ENCODE results near the gene MSTN.
"Not testable (repeated sequence)": the region's sequence is repeated elsewhere in the genome, so short reads cannot be mapped to it uniquely, and the experiment has no call there.

The MSTN gene

GRCh38 chr2:190062053-190062452 is 476 bp downstream of the MSTN start:
- DNase-seq: no peak

GRCh38 chr2:190060626-190061025 is 1.9 kb downstream of the MSTN start:
- no peak for DNase-seq

DNA sequence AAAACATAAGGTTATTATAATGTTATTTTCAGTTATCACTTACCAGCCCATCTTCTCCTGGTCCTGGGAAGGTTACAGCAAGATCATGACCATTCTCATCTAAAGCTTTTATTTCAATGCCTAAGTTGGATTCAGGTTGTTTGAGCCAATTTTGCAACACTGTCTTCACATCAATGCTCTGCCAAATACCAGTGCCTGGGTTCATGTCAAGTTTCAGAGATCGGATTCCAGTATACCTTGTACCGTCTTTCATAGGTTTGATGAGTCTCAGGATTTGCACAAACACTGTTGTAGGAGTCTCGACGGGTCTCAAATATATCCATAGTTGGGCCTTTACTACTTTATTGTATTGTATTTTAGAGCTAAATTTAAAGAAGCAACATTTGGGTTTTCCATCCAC is 2.5 kb downstream of the MSTN start:
- DNase-seq: no peak

GRCh38 chr2:190053426-190053825 is 9.1 kb downstream of the MSTN start:
- no peak for DNase-seq

GRCh38 chr2:190052307-190052706 is 10.2 kb downstream of the MSTN start:
- DNase-seq: no peak

DNA sequence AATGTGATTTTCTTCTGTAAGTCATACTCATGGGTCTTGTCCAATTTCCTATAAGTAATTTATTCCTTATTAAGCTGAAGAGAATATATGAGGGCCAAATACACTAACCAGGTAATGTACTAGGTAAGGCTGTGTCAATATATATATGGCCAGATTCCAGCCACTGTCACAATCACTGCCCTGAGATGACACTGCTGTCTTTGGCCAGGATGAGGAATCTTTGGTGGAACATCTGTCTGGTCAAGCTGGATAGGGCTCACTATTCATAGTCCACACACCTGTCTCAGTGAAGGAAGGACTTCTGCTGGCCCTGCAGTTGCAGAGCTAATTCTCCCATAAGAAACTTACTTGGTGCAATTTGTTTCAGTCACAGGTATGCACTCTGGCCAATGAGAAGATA is 11.3 kb downstream of the MSTN start:
- no peak for DNase-seq

- peak in 1 of 2 experiments; percentile 7 for DNase-seq
These were observed 12.5 kb downstream of the MSTN start for GRCh38 chr2:190050001-190050400.

GRCh38 chr2:190044866-190045265 is 17.7 kb downstream of the MSTN start:
- DNase-seq: no peak

GRCh38 chr2:190043441-190043840 is 19.1 kb downstream of the MSTN start:
- DNase-seq: no peak

- no peak for DNase-seq
These were observed 26.5 kb downstream of the MSTN start for GRCh38 chr2:190036071-190036470.

- DNase-seq: not testable (repeated sequence)
These were observed 28.1 kb downstream of the MSTN start for GRCh38 chr2:190034417-190034816.

DNA sequence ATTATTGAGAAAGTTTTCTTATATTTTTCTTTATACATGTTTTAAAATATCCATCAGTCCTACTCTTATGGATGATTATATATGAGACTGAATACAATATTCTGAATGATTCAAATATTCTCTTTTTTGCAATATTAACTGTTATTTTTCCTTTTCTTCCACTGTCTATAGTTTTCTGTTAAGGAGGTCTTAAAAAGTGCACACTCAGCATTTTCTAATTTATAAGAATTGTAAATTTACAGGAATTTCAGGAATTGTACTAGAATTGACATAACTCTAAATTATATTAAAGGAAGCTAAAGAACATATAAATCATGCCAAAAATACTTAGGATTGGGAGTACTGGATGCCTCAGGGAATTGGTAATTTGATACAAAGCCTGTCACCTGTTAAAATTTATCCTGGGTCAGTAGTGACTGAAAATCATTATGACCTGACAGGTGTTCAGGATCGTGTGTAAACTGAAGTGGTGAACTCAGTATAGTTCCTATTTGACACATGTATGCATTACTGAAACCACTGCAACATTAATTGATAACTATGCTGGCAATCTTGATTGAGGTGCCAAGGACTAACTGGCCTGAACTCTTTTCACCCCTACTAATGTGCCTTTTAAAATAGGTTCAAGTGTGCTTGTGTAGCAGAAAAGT is 30.4 kb downstream of the MSTN start:
- peak in 1 of 2 experiments; percentile 19 for DNase-seq

DNA sequence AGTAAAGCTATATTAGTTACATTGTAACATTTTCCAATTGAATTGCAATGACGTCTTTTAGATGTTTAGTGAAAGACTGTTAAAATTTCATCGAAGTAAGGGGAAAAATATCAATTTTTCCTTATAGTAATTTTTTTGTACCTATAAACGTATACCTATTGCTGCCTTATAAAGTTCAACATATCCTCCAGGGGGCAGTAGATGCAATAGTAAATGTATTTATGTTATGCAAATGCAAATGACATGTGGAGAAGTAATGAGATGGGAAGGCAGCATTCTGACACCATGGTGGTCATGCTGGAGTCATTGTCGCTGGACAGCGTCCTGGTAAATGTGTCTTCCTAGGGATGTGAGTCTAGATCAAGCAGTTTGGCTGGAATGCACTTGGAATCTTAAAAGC is 38.7 kb downstream of the MSTN start:
- DNase-seq: peak; percentile 69 to 72

DNA sequence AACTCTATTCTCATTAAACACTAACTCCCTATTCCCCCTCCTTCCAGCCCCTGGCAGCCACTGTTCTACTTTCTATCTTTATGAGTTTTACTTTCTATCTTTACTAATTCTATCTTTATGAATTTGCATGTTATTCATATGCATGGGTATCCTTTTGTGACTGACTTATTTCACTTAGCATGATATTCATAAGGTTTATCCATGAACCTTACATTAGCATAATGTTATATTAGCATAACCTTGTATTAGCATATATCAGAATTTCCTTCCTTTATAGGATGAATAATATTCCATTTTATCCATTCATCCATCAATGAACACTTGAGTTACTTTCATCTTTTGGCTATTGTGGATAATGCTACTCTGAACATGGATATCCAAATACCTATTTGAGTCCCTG is 41.8 kb downstream of the MSTN start:
- DNase-seq: no peak

GRCh38 chr2:190017837-190018236 is 44.7 kb downstream of the MSTN start:
- no peak for DNase-seq

- not testable (repeated sequence) for DNase-seq
These were observed 46.6 kb downstream of the MSTN start for GRCh38 chr2:190015969-190016368.

All from NCI-H2081 (cell line).